Osteocyte (in vitro differentiated cells): ENCODE results near the gene SFT2D3. TPM values are rescaled to one million over a fixed set of nuclear protein-coding genes. Genes with fewer than 3 reads are reported as not detected.

ENCODE experiments used
- DNase-seq: peaks from one replicate; pipeline ENCODE4 v3.0.0; 2021; ENCODE audit warnings: mixed read lengths; ENCODE audit not compliant: unreplicated experiment; ENCODE audit errors: extremely low spot score
- H3K27ac Mint-ChIP-seq: one replicate; pipeline ENCODE4 v1.8.0; 2021; ENCODE audit warnings: mild to moderate bottlenecking, mixed read lengths; ENCODE audit not compliant: unreplicated experiment
- H3K27me3 Mint-ChIP-seq: one replicate; pipeline ENCODE4 v1.8.0; 2021; ENCODE audit warnings: mixed read lengths; ENCODE audit not compliant: unreplicated experiment
- H3K36me3 Mint-ChIP-seq: one replicate; pipeline ENCODE4 v1.8.0; 2021; ENCODE audit warnings: mixed read lengths; ENCODE audit not compliant: unreplicated experiment
- H3K4me1 Mint-ChIP-seq: one replicate; pipeline ENCODE4 v1.8.0; 2021; ENCODE audit warnings: mixed read lengths; ENCODE audit not compliant: unreplicated experiment
- H3K4me3 Mint-ChIP-seq: one replicate; pipeline ENCODE4 v1.8.0; 2021; ENCODE audit warnings: mild to moderate bottlenecking, moderate library complexity, mixed read lengths; ENCODE audit not compliant: unreplicated experiment
- H3K9me3 Mint-ChIP-seq: one replicate; pipeline ENCODE4 v1.8.0; 2021; ENCODE audit warnings: mixed read lengths; ENCODE audit not compliant: unreplicated experiment
- total RNA-seq: library from RNA; stranded (reverse); gene quantifications from 2 replicates; pipeline ENCODE4 v1.2.1, GENCODE V29; 2021
- TF ChIP-seq, protein P1 (sequence below): fragments of 200-600 bp; sonication (generic); IDR thresholded peaks from 2 replicates; pipeline ENCODE4 v1.5.0; 2021; ENCODE audit warnings: antibody characterized with exemption, mild to moderate bottlenecking, moderate library complexity

Gene SFT2D3
- total RNA-seq, 1 donor from 2014 or later: 8.4 TPM

DNA sequence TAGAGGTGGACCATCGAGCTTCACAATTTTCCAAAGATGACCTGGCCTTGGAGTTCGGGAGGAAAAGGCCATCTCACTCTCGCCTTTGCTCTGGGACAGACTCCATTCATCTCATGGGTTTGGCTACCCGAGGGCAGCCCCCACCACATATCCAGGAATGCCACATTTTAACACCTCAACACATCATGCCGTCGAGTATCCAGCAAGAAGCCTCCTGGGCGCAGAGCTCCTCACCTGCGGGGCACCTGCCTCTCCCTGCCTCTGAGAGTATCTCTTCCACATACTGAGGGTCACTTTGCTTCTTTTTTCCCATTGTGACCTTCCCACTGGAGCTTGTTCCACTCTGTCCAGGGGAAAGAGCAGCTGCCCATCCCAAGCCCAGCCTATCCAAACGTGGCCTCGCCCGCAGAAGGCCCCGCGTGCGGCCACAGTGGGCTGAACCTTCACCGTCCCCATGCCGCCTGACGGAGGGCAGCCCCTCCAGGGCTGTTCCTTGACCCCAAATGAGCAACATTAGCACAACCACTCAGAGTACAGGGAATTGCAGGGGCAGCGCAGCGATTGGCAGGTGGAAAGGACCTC is 20.5 kb upstream of the SFT2D3 start:
- Mint-ChIP-seq H3K4me3 (no peak overlapping the region), H3K36me3 (no peaks in the 10 kb centered on the region), H3K9me3 (no peaks in the 10 kb centered on the region), H3K4me1 (peaks cover 37% of the 10 kb centered on the region), H3K27ac (no peak overlapping the region), H3K27me3 (no peaks in the 10 kb centered on the region)
- TF ChIP-seq, protein P1, sequence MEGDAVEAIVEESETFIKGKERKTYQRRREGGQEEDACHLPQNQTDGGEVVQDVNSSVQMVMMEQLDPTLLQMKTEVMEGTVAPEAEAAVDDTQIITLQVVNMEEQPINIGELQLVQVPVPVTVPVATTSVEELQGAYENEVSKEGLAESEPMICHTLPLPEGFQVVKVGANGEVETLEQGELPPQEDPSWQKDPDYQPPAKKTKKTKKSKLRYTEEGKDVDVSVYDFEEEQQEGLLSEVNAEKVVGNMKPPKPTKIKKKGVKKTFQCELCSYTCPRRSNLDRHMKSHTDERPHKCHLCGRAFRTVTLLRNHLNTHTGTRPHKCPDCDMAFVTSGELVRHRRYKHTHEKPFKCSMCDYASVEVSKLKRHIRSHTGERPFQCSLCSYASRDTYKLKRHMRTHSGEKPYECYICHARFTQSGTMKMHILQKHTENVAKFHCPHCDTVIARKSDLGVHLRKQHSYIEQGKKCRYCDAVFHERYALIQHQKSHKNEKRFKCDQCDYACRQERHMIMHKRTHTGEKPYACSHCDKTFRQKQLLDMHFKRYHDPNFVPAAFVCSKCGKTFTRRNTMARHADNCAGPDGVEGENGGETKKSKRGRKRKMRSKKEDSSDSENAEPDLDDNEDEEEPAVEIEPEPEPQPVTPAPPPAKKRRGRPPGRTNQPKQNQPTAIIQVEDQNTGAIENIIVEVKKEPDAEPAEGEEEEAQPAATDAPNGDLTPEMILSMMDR: no peak
- DNase-seq: no peak

DNA sequence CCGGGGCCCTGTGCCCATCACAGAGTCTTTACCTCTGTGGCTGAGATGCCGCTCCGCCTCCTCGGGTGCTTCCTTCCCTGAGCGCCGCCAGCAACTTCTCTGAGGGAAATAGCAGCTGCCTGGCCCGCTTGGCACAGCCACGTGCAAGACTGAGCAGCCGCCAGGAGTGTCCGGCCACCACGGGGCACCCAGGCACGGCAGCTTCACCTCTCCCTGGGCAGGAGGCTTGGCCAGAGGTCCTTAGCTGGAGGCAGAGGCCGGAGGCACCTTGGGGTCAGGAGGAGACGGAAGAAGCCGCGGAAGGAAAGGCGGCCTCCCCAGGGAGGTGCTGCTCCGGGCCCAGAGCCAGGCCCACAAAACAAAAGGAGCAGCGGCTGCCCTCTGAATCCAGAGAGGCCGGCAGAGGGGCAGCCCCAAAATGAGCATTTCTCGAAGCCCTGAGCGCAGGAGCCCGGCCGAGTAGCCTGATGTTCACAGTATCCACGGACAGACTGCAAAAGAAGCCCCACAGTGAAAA is 20.0 kb upstream of the SFT2D3 start:
- Mint-ChIP-seq H3K4me1 (peaks cover 33% of the 10 kb centered on the region), H3K9me3 (no peaks in the 10 kb centered on the region), H3K36me3 (no peaks in the 10 kb centered on the region), H3K27ac (no peak overlapping the region), H3K4me3 (no peak overlapping the region), H3K27me3 (no peaks in the 10 kb centered on the region)
- TF ChIP-seq, protein P1: no peak
- no peak for DNase-seq

DNA sequence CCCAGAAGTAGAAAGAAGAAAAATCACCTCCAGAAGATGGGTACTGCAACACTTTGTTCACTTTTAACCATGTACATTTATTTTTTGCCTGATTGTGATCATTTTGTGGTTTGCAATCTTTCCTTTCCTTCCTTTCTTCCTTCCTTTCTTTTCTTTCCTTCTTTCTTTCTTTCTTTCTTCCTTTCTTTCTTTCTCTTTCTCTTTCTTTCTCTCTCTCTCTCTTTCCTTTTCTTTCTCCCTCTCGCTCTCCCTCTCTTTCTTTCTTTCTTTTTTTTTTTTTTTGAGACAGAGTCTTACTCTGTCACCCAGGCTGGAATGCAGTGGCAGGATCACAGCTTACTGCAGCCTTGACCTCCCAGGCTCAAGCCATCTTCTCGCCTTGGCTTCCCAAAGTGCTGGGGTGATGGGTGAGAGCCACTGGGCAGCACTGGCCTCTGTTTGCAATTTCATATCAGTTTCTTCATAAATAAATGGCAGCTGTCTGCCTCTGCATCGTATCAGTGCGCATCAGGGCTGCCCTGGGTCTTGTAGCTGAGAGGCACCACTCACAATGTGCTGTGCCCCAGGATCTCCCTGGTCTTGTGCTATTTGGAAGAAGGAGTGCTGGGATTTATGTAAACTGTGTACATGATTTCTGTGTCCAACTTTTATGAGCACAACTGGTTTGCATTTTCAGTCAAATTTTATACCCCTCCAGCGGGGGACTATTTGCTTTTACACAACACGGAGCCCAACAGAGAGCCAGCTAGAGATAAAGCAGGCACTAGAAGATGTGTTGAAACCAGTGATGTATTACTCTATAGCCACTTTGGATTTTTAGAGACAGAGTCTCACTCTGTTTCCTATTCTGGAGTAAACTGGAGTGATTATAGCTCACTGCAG is 19.1 kb upstream of the SFT2D3 start:
- peaks cover 26% of the 10 kb centered on the region for H3K4me1 Mint-ChIP-seq
- TF ChIP-seq, protein P1: no peak
- no peak for DNase-seq
- no peaks in the 10 kb centered on the region for H3K9me3 Mint-ChIP-seq
- H3K27me3 Mint-ChIP-seq: no peaks in the 10 kb centered on the region
- H3K36me3 Mint-ChIP-seq: no peaks in the 10 kb centered on the region
- H3K27ac Mint-ChIP-seq: peak overlapping the region; percentile 51
- H3K4me3 Mint-ChIP-seq: no peak overlapping the region

DNA sequence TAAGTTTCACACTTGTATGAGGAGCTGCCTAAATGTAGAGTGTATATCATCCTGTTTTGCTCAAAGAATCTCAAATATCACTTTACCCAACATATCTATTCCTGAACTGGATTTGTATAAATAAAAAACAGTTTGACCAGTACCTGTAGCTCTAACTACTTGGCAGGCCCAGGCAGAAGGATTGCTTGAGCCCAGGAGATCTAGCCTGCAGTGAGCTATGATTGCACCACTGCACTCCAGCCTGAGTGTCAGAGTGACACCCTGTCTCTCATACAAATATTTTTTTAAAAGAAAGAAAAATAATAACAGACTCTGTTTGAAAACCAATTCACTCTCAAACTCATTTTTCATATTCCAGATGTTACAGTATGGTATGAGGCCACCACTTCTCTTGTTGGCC is 18.2 kb upstream of the SFT2D3 start:
- H3K4me3 Mint-ChIP-seq: no peak overlapping the region
- TF ChIP-seq, protein P1: no peak
- peak overlapping the region; percentile 79 for H3K27ac Mint-ChIP-seq
- no peaks in the 10 kb centered on the region for H3K27me3 Mint-ChIP-seq
- no peak for DNase-seq
- peaks cover 26% of the 10 kb centered on the region for H3K4me1 Mint-ChIP-seq
- peaks cover 3% of the 10 kb centered on the region for H3K9me3 Mint-ChIP-seq
- no peaks in the 10 kb centered on the region for H3K36me3 Mint-ChIP-seq

DNA sequence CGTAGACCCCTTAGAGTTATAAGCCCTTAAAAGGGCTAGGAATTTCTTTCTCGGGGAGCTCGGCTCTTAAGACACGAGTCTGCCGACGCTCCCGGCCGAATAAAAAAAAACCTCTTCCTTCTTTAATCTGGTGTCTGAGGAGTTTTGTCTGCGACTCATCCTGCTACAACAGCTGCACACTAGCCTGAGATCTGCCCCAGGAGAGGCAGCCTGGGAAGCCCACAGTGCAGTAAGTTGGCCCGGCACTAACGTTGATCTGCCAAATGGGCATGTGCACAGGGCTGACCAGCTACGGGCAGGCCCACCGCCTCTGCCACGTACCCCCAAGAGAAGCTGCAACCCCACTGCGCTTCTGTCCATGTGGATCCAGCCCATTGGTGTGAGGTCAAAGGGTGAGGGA is 17.5 kb upstream of the SFT2D3 start:
- H3K4me1 Mint-ChIP-seq: peaks cover 26% of the 10 kb centered on the region
- TF ChIP-seq, protein P1: no peak
- no peaks in the 10 kb centered on the region for H3K36me3 Mint-ChIP-seq
- H3K27ac Mint-ChIP-seq: peak overlapping the region; percentile 79
- H3K9me3 Mint-ChIP-seq: peaks cover 10% of the 10 kb centered on the region
- no peak for DNase-seq
- peak overlapping the region; percentile 40 for H3K4me3 Mint-ChIP-seq
- no peaks in the 10 kb centered on the region for H3K27me3 Mint-ChIP-seq
